GM19238 (cell line): ENCODE data around the gene ZDHHC7.

ENCODE experiments used
- DNase-seq: peaks from one replicate; pipeline ENCODE4 v3.0.0; 2011; ENCODE audit warnings: low spot score; ENCODE audit not compliant: insufficient read length

The ZDHHC7 gene

DNA sequence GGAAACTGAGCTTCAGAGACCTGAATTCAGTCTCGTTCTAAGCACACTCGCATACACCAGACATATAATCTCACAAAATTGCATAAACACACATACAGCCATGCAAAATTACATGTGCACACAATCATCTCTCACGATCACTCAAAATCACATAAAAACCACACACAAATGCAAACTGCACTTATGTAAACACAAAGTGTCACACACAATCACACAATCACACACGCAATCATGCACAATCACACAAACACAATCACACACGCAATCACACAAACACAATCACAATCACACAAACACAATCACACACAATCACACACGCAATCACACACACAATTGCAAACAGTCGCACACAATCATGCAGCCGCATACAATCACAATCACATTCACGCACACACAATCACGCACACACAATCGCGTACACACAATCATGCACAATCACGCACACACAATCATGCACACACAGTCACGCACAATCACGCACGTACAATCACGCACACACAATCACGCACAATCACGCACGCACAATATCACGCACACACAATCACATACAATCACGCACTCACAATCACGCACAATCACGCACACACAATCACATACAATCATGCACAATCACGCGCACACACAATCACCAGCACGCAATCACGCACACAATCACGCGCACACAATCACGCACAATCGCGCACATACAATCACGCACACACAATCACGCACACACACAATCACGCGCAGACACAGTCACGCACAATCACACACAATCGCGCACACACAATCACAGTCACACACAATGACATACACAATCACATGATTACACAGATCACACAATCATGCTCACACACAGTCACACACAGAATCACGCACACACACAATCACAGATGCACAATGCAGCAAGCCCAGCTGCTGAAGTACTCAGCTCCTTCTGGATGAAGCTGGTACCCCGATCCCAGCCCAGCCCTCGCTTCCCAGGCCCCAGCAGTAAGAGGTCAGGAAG lies 45.6 kb downstream of the ZDHHC7 start:
- DNase-seq = no peak

DNA sequence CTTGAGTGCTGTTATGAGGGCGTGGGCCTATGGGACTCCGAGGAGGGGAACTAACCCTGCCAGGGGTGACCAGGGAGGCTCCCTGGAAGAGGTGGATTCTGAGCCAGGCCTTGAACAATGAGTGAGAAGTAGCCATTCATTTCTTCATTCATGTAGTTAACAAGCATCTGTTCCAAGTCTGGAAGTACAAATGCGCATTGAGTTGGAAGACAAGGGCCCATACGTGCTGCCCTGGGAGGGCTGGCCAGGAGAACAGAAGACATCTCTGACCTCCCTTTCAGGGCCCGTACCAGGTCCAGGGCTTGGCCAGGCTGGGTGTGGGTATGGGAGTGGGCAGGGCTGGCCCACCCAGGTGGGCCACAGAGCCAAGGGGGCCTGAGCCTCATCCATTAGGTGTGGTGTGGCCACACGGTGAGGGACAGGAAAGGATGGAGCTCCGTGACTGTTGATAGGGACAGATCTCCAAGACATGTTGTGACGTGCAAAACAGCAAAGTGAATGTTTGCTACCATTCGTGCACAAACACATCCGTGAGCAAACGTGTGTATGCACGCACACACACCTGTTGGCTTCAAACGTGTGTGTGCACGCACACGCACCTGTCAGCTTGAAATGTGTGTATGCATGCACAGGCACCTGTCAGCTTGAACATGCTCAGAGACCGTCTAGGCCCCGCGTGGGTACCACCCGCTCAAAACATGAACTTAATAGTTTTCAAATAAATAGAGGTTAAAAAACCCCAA lies 46.8 kb downstream of the ZDHHC7 start:
- DNase-seq = no peak

DNA sequence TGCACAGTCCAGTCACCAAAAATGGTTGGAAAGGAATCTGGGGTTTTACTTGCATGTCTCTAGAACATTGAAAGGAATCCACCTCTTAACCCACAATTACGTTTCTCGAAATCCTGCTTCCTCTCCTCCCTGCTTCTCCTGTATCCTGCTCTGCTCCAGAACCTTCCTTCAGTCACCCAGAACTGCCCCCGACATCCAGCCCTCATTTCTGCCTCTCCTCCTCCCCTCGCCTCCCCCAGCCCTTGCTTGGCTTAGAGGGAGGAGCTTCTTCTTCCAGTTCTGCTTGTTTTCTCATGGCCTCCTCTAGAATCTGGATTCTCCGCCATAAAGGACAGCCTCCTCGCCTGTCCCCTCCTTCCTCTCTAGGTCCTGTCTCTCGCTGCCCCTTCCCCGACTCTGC lies 48.3 kb downstream of the ZDHHC7 start:
- DNase-seq = no peak

DNA sequence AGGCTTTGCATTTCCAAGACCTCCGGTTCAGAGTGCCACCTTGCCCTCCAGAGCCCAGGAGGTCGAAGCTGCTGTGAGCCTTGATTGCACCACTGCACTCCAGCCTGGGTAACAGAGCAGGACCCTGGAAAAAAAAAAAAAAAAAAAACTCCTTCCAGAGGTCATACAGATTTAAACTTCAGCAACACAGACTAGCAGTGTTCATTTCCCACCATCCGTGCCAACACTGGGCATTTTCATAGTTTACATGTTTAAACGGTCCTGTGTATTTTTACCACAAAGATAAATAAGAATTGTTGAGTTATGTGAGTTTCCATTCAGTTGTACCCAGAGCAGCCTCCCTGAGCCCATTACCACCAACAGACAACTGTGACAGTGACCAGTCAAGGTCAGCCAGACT lies 50.4 kb downstream of the ZDHHC7 start:
- DNase-seq = no peak

DNA sequence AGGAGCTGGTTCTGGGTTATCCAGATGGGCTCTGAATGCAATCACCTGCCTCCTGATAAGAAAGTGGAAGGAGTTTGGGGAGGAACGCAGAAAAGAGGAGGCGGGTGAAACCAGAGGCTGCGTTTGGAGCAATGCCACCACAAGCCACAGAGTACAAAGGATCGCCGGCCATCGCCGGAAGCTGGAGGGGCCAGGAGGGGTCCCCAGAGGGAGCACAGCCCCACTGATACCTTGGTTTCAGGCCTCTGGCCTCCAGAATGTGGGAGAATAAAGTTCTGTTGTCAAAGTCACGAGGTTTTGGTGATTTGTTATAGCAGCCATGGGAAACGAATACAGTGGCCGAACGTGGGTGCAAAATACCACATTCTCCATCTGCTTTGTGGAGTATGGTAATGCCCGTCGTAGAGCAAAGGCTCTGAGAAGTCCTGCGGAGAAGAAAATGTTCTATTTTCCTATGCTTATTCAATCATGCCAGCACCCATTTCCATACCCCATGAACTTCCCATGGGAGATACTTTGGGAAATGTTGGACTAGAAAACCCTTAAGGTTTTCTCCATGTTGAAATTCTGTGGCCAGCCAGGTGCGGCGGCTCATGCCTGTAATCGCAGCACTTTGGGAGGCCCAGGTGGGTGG lies 51.4 kb downstream of the ZDHHC7 start:
- no peak for DNase-seq

DNA sequence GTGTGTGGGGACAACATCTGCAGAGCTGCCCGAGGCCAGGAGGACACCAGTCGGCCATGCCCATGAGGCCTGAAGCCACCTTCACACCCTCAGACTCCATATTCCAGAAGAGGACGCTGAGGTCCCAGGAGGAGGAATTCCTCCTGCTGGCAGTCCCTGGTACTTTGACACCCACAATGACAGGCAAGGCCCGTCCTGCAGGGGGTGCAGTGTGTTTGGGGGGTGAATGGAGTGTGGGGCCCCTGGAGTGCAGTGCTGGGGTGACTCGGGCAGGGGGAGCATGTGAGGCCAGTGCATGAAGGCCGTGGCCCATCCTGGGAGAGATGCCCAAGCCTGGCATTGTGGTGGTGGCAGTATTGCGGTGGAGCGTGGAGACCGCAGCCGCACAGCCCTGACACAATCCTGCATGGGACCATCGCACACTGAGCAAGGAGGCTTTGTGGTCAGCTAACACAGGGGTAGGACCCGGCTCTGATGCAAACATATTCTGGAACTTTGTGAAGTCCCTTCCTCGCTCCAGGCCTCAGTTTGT lies 52.2 kb downstream of the ZDHHC7 start:
- no peak for DNase-seq

DNA sequence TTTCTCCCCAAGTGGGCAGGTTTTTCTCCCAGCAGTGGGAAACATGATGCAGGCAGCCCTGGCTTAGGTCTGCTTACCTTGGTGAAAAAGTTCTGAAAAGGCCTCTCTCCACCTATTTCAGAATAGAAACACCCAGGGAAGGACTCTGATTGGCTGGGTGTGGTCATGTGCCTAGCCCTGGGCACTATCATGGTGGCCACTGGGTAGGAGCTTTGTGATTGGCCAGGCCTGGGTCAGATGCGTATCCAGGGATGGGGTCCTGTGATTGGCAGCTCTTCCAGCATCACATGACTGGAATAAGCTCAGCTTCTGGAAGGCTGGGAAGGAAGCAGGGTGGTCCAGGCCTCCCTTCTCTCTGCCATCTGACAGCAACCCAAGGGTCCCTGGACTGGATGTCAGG lies 53.5 kb downstream of the ZDHHC7 start:
- no peak for DNase-seq

DNA sequence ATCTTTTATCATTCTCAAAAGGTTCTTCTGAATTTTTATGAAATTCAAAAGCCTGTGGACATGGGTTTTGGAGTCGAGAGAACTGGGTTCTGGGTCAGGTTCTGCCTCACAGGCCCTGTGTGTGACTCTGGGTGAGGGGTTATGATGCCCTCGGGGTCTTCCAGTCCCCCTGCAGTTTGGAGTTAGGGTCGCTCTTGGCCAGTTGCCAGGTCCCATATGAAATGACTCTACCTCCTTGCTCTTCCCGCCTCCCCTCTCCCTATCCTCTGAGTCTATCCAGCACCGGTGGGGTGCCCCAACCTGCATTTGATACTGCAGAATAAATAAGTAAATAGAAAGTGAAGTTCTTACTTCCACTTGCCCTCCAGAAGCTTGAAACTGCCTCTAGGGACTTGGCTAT lies 54.1 kb downstream of the ZDHHC7 start:
- no peak for DNase-seq

DNA sequence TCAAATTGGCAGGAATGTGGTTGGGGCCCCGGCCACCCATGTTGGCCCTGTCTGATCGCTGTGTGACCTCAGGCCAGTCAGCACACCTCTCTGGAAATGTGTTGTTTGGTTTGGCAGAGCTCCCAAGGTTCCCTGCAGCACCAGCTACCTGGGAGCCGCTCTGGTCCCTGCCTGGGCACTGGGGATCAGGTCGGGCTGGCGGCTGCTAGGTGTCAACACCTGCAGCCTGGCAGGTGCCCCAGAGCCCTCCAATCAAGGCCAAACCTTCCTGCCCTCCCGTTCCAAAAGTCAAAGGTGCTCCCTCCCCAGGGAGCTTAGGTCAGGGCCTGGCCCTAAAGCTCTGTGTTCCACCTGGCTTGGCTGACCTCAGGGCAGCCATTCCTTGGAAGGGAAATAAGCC lies 55.9 kb downstream of the ZDHHC7 start:
- DNase-seq = no peak

DNA sequence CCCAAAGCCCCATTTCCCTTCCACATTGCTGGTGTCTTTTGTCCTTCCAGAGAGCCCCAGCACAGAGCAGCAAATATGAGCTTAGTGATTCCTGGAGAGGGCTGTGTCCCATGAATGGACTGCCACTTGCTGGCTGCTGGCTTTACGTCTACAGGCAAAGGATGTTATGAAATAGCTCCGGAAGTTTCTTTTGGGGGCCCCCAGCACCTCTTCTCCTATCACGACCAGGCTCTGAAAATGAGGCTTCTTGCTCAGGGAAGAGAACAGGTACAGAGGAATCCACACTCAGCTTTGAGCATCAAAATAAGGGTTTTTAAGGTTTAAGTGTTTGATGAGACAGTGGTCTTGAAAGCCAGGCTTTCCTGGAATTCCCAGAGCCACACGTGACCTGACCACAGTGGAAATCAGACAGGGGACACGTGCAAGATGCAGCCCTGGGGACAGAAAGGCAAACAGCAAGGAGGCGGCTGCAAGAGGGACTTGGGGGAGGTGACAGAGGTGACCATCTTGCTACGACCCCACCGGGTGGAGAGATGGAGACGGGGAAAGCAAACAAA lies 58.1 kb downstream of the ZDHHC7 start:
- no peak for DNase-seq

DNA sequence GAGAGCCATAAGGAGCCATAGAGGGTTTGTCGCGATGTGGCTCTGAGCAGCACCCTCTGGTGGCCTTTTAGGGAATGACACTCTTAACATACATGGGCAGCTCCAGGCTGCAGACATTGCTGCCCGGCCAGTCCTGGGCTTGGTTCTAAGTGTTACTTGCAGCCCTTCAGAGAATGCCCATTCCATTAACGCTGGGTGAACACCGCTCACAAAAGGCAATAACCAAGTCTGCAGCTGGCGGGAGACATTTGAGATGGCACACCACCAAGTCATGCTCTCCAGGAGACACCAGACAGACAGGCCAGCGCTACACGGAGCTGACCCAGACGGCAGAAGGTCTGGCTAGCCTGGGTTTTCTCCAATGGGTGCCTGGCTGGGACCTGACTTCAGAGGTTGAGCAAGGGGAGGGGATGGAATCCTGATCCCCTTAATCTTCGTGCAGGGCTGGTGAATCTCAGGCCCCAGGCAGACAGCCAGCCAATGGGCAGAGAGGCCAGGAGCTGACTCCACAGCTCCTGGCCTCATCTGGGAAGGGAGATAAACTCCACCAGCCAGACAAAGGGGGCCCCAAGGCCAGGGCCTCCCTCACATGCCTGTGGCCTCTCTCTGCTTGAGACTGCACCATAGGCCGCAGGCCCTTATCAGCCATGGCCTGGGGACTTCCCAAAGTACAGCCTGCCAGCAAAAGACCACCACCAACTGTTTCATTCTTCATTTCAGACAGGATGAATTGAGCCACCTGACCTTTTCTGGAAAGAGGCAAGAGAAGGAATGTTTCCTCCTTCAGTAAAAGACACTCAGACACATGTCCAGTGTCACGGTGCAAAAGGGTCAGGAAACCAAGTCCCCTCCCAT lies 58.8 kb downstream of the ZDHHC7 start:
- DNase-seq = peak; percentile 68

DNA sequence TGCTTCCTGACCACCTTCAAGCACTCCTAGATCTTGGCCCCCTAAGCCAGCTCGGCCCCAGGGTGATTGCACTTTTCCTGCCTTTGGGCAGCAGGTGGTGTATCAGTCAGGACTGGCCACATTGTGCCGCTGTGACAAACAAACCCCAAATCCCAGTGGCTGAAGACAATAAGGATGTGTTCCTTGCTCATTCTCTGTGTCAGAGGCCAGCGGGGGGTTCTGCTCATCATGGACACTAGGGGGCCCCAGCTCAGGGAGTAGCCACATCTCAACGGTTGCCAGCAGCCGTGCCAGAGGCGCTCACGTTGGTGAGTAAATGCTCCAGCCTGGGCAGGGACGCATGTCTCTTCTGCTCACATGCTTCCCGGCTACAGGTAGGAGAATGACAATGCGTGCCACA lies 60.4 kb downstream of the ZDHHC7 start:
- no peak for DNase-seq

DNA sequence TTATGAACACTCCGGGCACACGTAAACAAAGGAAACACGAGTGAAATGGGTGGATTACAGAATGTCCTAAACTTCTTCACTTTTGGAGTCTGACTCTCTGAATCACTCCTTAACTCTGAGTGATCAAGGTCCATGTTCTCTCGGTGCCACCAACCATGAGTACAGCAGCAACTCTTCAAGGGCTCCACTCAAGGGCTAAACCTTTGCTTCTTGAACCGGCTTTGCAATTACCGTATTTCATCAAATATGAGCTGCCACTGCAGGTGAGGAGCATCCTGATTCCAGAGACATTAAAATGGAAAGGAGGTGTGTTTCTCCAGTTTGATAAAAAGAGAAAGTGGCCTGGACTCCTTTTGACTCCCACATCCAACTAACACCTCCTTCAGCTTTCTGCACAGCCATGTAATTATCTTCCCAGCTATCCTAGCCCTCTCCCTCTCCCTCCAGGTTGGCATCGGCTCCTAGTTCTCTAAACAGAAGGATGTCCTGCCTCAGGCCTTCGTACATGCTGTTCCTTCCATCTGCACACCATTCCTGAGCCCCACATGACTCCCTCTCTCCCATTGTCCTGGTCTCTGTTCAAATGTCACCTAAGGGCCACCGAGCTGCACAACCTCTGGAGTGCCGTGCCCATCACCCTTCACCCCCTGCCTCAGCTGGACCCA lies 61.4 kb downstream of the ZDHHC7 start:
- no peak for DNase-seq

DNA sequence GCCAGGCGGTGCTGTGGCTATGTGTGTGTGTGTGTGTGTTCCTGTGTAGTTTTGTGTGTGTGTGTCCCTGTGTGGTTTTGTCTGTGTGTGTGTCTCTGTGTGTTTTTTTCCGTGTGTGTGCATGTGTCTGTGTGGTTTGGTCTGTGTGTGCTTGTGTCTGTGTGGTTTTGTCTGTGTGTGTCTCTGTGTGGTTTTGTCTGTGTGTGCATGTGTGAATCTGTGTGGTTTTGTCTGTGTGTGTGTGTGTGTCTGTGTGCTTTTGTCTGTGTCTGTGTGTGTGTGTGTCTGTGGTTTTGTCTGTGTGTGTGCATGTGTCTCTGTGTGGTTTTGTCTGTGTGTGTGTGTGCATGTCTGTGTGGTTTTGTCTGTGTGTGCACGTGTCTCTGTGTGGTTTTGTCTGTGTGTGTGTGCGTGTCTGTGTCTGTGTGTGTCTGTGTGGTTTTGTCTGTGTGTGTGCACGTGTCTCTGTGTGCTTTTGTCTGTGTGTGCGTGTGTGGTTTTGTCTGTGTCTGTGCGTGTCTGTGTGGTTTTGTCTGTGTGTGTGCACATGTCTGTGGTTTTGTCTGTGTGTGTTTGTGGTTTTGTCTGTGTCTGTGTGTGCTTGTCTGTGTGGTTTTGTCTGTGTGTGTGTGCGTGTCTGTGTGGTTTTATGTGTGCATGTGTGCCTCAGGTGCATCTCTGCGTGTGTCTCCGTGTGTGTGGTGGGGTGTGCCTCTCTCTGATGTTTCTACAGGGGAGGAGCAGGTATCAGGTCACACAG lies 62.3 kb downstream of the ZDHHC7 start:
- no peak for DNase-seq

DNA sequence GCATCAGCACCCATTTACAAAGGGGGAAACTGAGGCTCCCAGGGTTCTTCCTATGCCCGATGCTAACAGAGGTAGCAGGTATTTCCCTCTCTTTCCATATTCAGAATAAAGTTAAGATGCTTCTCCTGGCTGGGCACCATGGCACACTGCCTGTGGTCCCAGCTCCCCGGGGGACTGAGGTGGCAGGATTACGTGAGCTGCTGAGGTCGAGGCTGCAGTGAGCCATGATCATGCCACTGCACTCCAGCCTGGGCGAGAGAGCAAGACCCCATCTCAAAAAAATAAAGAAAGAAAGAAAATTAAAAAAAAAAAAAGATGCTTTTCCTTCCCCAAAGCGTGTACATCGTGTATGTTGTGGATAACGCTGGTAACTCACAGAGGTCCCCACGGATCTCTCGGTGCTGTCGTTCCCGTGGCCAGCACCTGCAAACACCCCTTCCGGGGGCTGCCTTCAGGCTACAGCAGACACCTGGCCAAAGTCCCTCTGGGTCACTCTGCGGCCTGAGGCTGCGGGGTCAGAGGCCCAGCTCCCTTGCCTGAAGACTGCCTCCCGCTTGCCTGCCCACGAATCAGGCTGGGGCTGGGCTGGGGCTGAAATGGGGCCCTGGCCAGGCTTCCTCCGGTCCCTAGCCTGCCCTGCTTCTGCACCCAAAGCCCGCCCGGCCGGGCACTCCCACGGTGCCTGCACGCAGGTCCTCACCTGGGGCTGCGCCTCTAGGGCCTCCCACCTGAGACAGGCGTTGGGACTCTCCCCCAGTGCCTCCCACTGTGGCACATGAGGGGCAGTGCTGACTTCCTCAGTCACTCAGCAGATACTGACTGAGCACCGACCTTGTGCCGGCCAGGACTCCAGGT lies 63.1 kb downstream of the ZDHHC7 start:
- DNase-seq = no peak

DNA sequence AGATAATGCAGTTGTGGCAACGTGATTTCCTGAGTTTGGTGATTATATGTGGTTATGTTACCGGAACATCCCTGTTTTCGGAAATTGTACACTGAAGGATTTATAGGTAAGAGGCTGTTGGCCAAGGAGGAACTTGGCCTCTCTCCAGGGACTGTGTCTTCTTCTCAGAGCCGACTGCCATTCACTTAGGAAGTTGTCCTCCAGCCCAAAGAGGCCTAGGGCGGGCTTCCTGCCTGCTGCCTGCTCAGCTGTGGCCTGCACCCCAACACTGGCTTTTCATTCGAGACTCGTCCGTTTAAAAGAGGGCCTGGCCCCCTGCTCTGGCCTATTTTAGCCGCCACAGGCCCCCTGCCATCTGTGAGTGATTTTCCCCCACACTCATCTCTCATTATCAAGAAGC lies 64.3 kb downstream of the ZDHHC7 start:
- no peak for DNase-seq

DNA sequence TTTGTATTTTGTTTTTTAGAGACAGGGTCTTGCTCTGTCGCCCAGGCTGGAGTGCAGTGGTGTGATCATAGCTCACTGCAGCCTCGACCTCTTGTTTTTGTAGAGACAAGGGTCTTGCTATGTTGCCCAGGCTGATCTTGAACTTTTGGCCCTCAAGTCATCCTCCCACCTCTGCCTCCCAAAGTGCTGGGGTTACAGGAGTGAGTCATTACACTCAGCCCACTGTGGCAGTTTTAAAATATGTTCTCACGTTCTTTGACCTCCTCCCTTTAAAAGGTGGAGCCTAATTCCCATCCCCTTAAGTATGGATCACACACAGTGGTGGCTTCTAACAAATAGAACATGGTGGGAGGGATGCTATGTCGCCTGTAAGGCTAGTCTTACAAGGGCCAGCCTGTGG lies 67.7 kb downstream of the ZDHHC7 start:
- no peak for DNase-seq

DNA sequence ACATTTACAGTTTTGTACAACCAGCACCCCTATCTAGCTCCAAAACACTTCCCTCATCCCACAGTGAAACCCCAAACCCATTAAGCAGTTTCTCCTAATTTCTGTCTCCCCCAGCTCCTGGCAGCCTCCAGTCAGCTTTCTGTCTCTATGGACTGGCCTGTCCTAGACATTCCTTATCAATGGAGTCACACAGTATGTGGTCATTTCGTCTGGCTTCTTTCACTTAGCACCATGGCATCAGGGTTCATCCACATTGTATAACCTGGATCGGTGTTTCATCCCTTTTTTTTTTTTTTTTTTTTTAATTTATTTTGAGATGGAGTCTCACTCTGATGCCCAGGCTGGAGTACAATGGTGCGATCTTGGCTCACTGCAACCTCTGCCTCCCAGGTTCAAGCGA lies 68.5 kb downstream of the ZDHHC7 start:
- no peak for DNase-seq
